ENCODE measurements around the gene ARMH3.

DNA sequence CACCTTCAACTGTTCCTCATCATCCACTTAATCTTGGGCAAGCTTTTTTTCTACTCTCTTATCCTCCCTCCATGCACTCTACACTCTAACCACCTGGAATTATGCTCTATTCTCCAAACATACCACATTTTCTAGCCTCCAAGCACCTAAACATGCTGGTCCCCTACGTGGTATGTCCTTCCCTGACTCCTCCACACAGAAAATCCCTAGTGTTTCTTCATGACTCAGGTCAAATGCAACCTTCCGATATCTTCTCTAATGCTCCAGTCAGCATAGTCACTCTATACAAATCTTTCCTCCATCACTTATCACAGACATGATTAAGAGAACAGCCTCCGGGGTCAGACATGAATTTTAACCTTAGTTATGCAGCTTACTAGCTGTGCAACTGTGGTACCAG lies 68.8 kb downstream of the ARMH3 start:
- no peak for TF ChIP-seq GATA2 (IDR thresholded peaks at IDR 0.05; ENCODE audit: low read depth, low read length)
- TF ChIP-seq GATA3 (IDR thresholded peaks at IDR 0.05; ENCODE audit: low read depth, low read length): no peak

All from SH-SY5Y (cell line).